Adrenal gland (tissue), 5 donors: ENCODE data around the gene TMEM125.

ENCODE experiments used
- CTCF ChIP-seq, 6 experiments: fragments of 450-650 bp in 4 of 6; fragments of 200-600 bp in 2 of 6; sonication (generic) in 1 of 6; IDR thresholded peaks; 1 replicate in 5 of 6; 2 replicates in 1 of 6; pipeline versions ENCODE4 v1.5.1 to v1.8.0; 2016 to 2021; ENCODE audit warnings: antibody characterized with exemption in 6 of 6, mild to moderate bottlenecking in 2 of 6, moderate library complexity in 1 of 6
- POLR2A ChIP-seq, 2 donors: fragments of 450-650 bp; IDR thresholded peaks; one replicate each; pipeline ENCODE4 v1.6.1; 2017; ENCODE audit warnings: antibody characterized with exemption in 2 of 2, mild to moderate bottlenecking in 2 of 2, moderate library complexity in 1 of 2
- donor health status: DM: no; HTN: no; CAD: no.

GRCh38 chr1:43235040-43235439 is 34.7 kb upstream of the TMEM125 start:
- no peak for TF ChIP-seq CTCF (IDR thresholded peaks at IDR 0.05)
- no peak for TF ChIP-seq POLR2A (IDR thresholded peaks at IDR 0.05)
